Measurements from ENCODE around the gene CLDN14. TPM values are rescaled to one million over a fixed set of nuclear protein-coding genes. Genes with fewer than 3 reads are reported as not detected.

CLDN14 gene
- total RNA-seq, 1 donor from 2014 or later = 1.6 TPM

DNA sequence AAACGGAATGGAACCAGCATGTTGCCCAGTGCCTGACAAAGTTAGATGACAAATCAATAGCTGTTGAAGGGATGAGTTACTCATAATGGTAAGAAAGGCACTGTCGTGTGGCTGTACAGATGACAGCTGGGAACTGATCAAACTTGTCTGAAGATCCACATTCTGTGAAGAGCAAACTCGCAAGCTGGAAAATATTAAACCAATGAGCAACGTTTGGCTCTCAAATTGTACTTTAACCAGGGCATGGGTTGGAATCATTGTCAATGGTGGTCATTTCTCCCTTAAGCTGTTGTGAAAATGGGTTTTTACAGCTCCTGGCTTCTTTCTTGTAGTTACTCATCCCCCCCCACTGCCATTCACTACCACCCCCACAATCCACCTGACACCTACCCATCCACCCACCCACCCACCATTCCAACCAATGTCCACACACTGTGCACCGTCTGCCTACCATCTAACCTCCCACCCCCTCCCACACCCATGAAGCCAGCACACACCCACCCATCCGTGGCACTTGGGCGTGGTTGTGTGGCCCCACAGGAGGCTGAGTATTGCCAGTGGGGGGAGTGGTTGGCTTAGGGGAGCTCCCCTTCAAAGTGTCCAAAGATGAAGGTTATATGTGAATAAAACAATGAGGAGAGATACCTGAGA is 46.7 kb downstream of the CLDN14 start:
- peak; percentile 64 for DNase-seq (ENCODE audit: low read depth)

DNA sequence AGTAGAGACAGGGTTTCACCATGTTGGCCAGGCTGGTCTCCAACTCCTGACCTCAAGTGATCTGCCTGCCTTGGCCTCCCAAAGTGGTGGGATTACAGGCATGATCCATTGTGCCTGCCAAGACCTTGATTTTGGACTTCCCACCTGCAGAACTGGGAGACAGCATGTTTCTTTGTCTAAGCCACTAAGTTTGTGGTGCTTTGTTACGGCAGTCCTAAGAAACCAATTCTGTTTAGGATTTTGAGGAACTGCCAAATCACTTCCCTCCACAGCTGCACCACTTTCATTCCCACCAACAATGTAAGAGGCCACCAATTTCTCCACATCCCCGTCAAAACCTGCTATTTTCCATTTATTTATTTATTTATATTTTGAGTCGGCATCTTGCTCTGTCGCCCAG is 48.7 kb downstream of the CLDN14 start:
- no peak for DNase-seq (ENCODE audit: low read depth)

DNA sequence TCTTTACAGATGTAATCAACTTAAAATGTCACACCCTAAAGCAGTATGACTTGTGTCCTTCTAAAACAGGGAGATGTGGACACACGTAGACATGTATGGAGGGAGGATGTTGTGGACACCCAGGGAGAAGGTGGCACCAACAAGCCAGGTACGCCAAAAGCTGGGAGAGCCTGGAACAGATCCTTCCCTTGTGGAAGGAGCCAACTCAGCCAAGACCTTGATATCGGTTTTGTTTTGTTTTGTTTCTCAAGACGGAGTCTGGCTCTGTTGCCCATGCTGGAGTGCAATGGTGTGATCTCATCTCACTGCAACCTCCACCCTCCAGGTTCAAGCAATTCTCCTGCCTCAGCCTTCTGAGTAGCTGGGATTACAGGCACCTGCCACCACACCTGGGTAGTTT is 49.1 kb downstream of the CLDN14 start:
- peak; percentile 51 for DNase-seq (ENCODE audit: low read depth)

DNA sequence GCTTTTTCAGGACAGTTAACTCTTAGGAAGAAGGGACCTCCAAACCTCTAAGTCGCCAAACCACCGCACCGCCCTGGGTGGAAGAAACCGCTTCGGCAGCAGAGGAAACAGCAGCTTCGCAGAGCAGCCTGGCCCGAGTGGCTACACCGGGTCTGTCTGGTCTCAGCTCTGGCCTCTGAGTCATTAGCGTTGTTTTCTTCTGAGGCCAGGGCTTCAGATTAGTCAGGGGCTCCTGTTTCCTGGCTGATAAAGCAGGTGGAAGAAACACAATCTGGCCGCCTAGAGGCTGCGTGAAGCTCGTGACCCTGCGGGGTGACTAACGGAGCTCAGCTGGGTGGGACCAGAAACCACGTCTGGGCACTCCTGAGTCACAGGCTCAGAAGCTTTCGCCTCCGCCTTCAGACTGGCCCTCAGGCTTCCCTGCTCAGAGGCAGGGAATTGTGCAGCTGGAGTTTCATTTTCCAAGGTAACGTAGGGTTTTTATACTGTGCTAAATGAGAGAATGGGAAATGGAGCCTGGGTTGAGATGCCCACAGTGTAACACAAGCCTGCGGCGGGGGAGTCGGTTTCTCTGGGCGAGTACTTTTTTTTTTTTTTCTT is 49.9 kb downstream of the CLDN14 start:
- peak; percentile 100 for DNase-seq (ENCODE audit: low read depth)

DNA sequence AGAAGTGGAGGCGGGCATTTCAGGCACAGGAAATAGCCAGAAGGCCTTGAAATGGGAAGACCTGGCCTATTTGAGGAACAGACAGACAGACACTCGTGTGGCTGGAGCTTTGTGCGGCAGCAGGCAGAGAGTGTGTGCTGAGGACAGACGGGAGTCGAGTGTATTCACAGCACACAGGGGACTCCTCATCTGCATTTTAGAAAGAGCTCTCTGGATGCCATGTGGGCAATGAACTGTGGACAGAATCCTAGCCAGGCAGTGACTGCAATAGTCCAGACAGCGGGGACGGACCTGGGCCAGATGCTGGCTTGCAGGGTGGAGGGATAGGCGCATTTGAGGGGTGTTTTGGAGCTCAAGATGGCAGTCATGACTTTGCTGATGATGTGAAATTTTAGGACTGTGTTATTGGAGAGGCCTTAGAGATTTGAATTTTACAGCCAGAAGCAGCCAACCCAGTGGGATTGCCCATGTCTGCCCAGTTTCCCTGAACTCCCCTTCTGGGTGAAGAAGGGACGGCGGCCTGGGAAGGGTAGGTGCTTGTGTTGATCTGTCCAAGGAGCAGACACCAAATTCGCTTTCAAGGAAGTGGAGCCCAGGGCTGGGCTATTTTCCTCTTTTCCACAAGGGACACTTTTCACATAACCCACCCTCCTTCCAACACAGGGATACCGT is 51.0 kb downstream of the CLDN14 start:
- DNase-seq (ENCODE audit: low read depth) = peak; percentile 90

DNA sequence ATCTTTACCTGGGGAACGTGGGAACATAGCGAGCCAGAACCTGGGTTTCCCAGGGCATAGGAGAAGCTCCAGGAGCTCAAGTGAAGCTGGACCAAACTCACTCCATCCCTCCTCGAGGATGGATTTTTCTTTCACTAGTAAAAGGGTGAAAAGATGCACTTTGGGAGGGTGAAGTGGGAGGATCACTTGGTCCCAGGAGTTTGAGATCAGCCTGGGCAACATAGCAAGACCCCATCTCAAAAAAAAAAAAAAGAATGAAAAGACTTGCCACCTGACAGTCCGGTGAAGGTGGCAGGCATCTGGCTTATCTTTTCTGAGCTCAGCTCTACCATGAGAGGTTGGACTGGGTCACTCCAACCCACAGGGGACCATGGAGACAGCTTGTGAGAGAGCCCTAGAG is 52.4 kb downstream of the CLDN14 start:
- DNase-seq (ENCODE audit: low read depth) = no peak

DNA sequence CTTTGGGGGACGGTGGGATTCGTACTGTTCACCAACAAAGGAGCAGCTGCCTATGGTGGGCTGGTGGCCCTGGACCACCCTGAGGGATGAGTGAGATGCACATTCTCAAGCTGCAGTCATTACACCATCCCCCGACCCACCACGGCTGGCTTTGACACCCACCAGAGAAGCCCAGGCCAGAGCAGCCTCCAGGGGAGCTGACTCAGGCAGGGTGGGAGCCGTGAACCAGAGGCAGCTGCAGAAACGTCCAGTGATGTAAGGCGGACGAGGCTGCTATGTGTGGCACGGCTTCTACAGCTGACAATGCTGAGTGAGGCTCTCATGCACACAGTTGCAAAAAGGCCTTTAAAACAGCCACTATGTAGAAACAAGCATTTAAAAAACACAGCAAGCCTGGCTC is 54.6 kb downstream of the CLDN14 start:
- DNase-seq (ENCODE audit: low read depth) = no peak

DNA sequence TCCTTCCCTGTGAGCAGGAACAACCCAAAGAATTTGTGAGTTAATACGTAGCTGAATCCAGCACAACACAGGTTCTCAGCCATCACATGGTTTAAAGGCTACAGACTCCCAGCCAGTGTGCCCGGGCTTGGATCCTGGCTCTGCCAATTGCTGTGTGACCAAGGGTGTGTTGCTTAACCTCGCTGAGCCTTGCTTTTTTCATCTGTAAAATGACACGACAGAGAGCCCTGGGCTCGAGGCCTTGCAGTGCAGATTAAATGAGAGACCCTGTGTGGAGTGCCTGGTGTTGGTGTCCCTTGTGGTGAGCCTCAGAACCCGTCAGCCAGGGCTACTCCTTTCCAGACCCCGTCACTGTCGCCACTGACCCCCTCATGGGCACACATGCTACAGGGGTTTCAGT is 55.3 kb downstream of the CLDN14 start:
- peak; percentile 47 for DNase-seq (ENCODE audit: low read depth)

DNA sequence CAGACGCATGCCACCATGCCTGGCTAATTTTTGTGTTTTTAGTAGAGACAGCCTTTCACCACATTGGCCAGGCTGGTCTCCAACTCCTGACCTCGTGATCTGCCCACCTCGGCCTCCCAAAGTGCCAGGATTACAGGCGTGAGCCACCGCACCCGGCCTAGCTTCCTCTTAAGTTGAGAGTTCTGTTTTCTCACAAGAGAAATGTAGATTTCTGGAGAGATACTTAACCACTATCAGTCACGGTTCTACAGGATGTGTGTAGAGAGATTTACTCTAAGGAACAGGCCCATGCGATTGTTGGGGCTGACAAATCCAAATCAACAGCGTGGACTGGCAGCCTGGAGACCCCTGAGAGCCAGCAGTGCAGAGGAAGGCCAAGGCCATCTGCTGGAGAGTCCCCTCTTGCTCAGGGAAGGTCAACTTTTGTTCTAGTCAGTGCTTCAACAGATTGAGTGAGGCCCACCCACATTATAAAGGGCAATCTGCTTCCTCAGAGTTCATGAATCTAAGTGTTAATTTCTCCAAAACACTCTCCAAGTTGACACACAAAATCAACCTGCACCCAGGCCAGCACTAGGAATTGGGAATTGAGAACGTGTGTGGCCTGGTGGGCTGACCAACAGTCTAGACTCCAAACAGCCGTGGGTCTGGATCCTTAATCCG is 56.0 kb downstream of the CLDN14 start:
- no peak for DNase-seq (ENCODE audit: low read depth)

DNA sequence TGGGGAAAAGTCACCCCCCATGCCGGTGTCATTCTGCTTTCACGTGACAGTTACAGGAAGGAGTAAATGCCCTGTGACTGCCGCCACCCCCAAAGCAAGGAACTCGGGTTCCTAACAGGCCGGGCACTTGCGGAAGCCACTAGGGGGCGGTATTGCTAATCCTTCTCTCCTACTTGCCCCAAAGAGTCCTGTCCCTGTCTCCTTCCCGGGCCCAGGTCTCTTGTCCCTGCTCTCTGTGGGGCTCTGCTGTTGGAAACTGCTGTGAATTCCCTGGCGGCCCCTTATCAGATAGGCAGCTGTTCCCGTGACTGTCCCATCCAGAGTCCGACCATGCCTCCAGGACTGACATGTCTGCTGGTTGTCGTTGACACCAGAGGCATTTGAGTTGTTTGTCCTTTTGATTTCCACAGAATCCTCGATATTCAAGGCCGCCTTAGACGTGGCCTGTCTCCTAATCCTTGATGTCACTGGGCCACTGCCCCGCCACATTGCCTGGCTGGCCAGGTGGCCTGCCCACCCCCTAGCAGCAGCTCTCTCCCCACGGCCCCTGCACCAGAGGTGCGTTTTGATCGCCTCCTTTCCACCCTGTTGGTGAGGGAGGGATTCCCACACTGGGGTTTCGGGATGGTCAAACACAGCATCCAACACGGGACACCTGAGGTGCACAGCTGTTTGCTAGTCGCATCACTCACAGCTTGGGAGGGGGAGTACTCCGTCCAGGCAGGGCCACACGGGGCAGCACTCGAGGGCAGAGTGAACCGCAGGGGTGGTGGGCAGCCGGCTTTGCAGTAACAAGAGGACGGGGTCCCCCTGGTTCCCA is 57.4 kb downstream of the CLDN14 start:
- DNase-seq (ENCODE audit: low read depth) = peak; percentile 53

DNA sequence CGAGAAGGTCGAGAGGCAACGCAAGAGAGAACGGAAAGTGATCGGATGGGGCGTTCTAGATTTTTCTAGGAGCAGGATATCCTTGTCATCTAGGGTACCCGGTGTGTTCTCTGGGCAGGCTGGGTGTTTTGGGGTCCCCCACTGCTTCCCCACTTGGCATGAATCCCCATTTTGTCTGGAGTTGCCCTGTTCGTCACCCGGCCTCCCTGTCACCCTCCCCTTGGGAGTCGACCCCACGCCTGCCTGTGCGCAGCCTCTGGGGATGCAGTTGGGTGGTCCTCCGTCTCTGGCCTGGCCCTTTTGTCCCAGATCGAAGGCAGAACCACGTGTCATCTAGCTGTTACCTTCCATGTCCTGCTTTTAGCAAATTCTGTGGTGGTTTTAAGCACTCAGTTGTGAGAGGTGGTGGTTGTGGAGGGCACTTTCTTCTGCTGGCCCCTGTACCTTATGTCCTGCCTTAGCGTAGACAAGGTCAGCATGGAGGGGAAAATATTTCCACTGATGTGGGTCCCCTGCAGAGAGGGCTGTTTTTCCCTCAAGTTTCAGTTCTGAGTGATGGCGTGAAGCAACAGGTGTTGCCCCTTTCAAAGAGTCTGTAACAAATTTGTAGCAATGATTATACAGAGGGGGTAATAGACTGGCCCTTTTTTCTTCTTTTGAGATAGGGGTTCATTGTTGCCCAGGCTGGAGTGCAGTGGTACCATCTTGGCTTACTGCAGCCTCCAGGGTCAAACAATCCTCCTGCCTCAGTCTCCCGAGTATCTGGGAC is 59.2 kb downstream of the CLDN14 start:
- no peak for DNase-seq (ENCODE audit: low read depth)

DNA sequence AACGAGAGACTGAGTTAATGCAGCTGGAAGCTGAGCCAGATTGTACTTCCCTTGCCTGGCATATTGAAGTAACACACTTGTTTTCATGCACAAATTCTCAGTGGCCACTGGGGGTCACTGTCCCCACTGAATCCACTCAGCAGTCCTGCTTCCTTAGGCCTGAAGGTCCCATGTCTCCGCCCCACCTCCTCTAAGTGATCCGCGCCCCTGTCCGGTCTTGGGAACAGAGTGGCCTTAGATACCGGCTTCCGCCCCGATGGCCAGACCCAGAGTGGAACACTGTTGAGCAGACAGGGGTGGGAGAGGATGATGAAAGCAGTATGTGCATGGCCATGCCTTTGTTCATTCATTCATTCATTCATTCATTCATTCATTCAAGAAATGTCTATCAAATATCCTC is 59.9 kb downstream of the CLDN14 start:
- peak; percentile 88 for DNase-seq (ENCODE audit: low read depth)

DNA sequence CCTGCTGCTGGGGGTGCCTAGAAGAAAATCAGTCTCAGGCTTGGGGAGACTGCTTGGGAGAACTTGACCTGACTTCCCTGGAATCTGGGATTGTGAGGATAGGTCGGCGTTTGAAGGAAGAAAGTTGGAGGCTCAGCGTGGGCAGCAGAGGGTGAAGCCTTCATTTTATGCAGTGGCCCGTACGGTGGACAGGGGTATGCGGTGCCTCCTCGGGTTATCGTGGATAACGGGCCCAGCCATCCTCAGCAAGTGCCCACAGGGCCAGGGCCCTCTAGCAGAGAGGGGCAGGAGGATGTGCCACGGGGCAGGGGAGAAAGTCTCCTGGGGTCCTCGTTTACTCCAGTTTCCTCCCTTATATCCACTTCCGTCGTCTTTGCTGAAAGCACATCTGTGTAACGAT is 60.7 kb downstream of the CLDN14 start:
- DNase-seq (ENCODE audit: low read depth) = no peak

DNA sequence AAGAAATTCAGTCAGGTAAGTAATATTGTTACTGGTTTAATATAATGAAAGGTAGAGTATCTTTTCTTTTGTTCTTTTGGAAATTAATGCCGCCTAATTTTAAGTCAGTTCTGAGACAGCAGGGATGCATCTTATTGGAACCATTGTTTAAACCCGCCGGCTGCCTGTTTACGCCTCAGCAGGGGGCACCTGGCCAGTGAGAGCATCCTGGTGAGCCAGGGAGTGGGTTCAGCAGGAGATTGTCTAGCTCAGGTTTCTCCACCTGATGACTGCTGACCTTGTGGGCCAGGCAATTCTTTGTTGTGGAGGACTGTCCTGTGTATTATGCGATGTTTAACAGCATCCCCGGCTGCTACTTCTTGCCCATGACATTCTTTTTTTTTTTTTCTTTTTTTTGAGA is 64.5 kb downstream of the CLDN14 start:
- DNase-seq (ENCODE audit: low read depth) = no peak

DNA sequence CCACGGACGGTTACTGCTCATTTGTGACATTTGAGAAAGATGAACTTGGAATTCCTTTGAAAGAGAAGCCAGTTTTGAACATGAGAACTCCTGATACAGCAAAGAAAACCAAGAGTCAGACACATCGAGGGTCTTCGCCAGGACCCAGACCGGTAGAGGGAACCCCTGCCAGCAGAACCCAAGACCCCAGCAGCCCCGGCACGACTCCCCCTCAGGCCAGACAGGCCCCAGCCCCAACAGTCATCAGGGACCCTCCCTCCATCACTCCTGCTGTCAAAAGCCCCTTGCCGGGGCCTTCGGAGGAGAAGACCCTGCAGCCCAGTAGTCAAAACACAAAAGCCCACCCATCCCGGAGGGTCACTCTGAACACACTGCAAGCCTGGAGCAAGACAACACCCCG is 67.0 kb downstream of the CLDN14 start:
- no peak for DNase-seq (ENCODE audit: low read depth)

DNA sequence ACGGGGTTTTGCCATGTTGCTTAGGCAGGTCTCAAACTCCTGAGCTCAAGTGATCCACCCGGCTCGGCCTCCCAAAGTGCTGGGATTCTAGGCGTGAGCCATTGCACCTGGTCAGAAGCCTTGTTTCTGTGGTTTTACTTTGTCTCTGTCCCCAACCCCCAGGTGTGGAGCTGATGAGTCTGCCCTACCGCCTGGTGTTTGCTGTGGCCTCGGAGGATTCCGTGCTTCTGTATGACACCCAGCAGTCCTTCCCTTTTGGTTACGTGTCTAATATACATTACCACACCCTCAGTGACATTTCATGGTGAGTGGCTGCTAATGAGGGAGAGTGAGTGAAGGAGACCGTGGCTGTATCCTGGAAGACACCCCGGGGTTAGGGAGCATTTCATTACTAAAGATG is 68.6 kb downstream of the CLDN14 start:
- DNase-seq (ENCODE audit: low read depth) = no peak

Other genes starting within 250 kb of the CLDN14 start
- 43.4 and 46.7 TPM in 2 replicates for gene MORC3, start 159.9 kb downstream of the CLDN14 start, total RNA-seq
- gene CHAF1B, start 94.7 kb downstream of the CLDN14 start, total RNA-seq = 0.70 and 3.1 TPM in 2 replicates
- 4.0 and 23.1 TPM in 2 replicates for gene SIM2, start 219.0 kb upstream of the CLDN14 start, total RNA-seq